K562 (cell line): ENCODE results near the gene RNF113A. TPM values are rescaled to one million over a fixed set of nuclear protein-coding genes. Genes with fewer than 3 reads are reported as not detected.
A peak's percentile ranks its signal among the peaks of the same experiment; 100 is the strongest.

ENCODE experiments used
- C11orf30 ChIP-seq: fragments of 450-650 bp; IDR thresholded peaks from 2 replicates; pipeline ENCODE4 v1.6.1; 2016; ENCODE audit warnings: low read depth, mild to moderate bottlenecking
- CCNT2 ChIP-seq: IDR thresholded peaks from 2 replicates; pipeline ENCODE4 v1.6.1; 2011; ENCODE audit warnings: borderline replicate concordance, low read depth, mild to moderate bottlenecking, moderate library complexity, mixed read lengths, low read length; ENCODE audit not compliant: insufficient read length; ENCODE audit errors: extremely low read depth
- E2F4 ChIP-seq: sonication (generic); formaldehyde crosslinking; IDR thresholded peaks from 2 replicates; pipeline ENCODE4 v1.8.0; 2022; ENCODE audit warnings: mild to moderate bottlenecking, low read depth, missing genetic modification reagents
- FOXP1 ChIP-seq: sonication (generic); formaldehyde crosslinking; IDR thresholded peaks from 2 replicates; pipeline ENCODE4 v1.8.0; 2022; ENCODE audit warnings: mild to moderate bottlenecking, missing genetic modification reagents
- GABPB2 ChIP-seq: fragments of 250-450 bp; sonication (Bioruptor Pico); conservative IDR thresholded peaks from 2 replicates; pipeline ENCODE4 v1.5.1; 2021; ENCODE audit warnings: mild to moderate bottlenecking
- HIVEP1 ChIP-seq: fragments of 250-450 bp; sonication (Bioruptor Pico); IDR thresholded peaks from 2 replicates; pipeline ENCODE4 v1.4.0; 2020; ENCODE audit warnings: mild to moderate bottlenecking
- JUNB ChIP-seq: fragments of 450-650 bp; formaldehyde crosslinking; conservative IDR thresholded peaks from 2 replicates; pipeline ENCODE4 v1.4.0; 2020; ENCODE audit warnings: mild to moderate bottlenecking
- MAZ ChIP-seq, 2 experiments: fragments of 450-650 bp in 1 of 2; sonication (generic) in 1 of 2; formaldehyde crosslinking; IDR thresholded peaks in 1 of 2; conservative IDR thresholded peaks in 1 of 2; 2 replicates each; pipeline versions ENCODE4 v1.4.0 to v1.5.0; 2020; ENCODE audit warnings: mild to moderate bottlenecking in 1 of 2, missing genetic modification reagents in 1 of 2
- MCM3 ChIP-seq: fragments of 450-650 bp; IDR thresholded peaks from 2 replicates; pipeline ENCODE4 v1.6.1; 2016
- MTA3 ChIP-seq: fragments of 450-650 bp; formaldehyde crosslinking; IDR thresholded peaks from 2 replicates; pipeline ENCODE4 v1.6.1; 2017; ENCODE audit warnings: mild to moderate bottlenecking, borderline replicate concordance
- PCBP1 ChIP-seq: fragments of 200-400 bp; formaldehyde crosslinking; IDR thresholded peaks from 2 replicates; pipeline ENCODE4 v1.6.1; 2018; ENCODE audit warnings: mild to moderate bottlenecking, low read depth, low read length; ENCODE audit not compliant: poor library complexity, severe bottlenecking
- PHF21A ChIP-seq: fragments of 450-650 bp; IDR thresholded peaks from 2 replicates; pipeline ENCODE4 v1.6.1; 2017; ENCODE audit warnings: low read depth, borderline replicate concordance
- SMARCB1 ChIP-seq: IDR thresholded peaks from 2 replicates; pipeline ENCODE4 v1.6.1; 2011; ENCODE audit warnings: improper control_type of control experiment, low read depth; ENCODE audit not compliant: insufficient read length
- STAT6 ChIP-seq: sonication (generic); formaldehyde crosslinking; IDR thresholded peaks from 2 replicates; pipeline ENCODE4 v1.8.1; 2023; ENCODE audit warnings: mild to moderate bottlenecking, missing genetic modification reagents
- ZFP36 ChIP-seq: fragments of 150-350 bp; IDR thresholded peaks from 2 replicates; pipeline ENCODE4 v1.6.1; 2018; ENCODE audit warnings: low read length, low read depth; ENCODE audit not compliant: partially characterized antibody
- ZNF24 ChIP-seq: fragments of 450-650 bp; IDR thresholded peaks from 2 replicates; pipeline ENCODE4 v1.6.1; 2016
- ZNF584 ChIP-seq: fragments of 200-800 bp; sonication (Bioruptor generic); IDR thresholded peaks from 2 replicates; pipeline ENCODE4 v1.6.1; 2016; ENCODE audit warnings: low read depth, mild to moderate bottlenecking, missing genetic modification characterization, missing compliant biosample characterization
- ZNF699 ChIP-seq: fragments of 250-450 bp; sonication (Bioruptor Pico); IDR thresholded peaks from 2 replicates; pipeline ENCODE4 v1.8.0; 2021; ENCODE audit warnings: mild to moderate bottlenecking, moderate library complexity; ENCODE audit not compliant: insufficient replicate concordance
- polyA plus RNA-seq, 8 experiments: library from polyadenylated mRNA; depleted of rRNA in 4 of 8; stranded (reverse) in 5 of 8; unstranded in 3 of 8; fragments of >200 nt; fragmentation: Nextera tagmentation in 2 of 8; fragmentation: Illumina TruSeq in 1 of 8; extraction: Ambion mirVana in 2 of 8; extraction: Trizol in 1 of 8; gene quantifications; 2 replicates each; pipeline versions ENCODE4 v1.2.1 to v1.2.3, GENCODE V29; 2011 to 2014; ENCODE audit warnings: inconsistent platforms in 1 of 8, missing spikeins in 1 of 8
- total RNA-seq, 7 experiments: library from RNA; depleted of rRNA in 6 of 7; stranded (reverse); fragments of >200 nt in 6 of 7; fragmentation: Illumina TruSeq in 2 of 7; extraction: Trizol in 2 of 7; gene quantifications; 2 replicates each; pipeline versions ENCODE4 v1.2.1 to v1.2.3, GENCODE V29; 2011 to 2021; ENCODE audit warnings: low replicate concordance in 1 of 7
- TF ChIP-seq, protein P1 (sequence below): fragments of 450-650 bp; IDR thresholded peaks from 2 replicates; pipeline ENCODE4 v1.6.1; 2017; ENCODE audit warnings: antibody characterized with exemption, mild to moderate bottlenecking

The RNF113A gene
- total and polyA plus RNA-seq, 9 of the 15 experiments (the other 6 are each of a cell fraction or from before 2014, with no cell fraction given): 21.2 to 38.4 (median 28.1) TPM

DNA sequence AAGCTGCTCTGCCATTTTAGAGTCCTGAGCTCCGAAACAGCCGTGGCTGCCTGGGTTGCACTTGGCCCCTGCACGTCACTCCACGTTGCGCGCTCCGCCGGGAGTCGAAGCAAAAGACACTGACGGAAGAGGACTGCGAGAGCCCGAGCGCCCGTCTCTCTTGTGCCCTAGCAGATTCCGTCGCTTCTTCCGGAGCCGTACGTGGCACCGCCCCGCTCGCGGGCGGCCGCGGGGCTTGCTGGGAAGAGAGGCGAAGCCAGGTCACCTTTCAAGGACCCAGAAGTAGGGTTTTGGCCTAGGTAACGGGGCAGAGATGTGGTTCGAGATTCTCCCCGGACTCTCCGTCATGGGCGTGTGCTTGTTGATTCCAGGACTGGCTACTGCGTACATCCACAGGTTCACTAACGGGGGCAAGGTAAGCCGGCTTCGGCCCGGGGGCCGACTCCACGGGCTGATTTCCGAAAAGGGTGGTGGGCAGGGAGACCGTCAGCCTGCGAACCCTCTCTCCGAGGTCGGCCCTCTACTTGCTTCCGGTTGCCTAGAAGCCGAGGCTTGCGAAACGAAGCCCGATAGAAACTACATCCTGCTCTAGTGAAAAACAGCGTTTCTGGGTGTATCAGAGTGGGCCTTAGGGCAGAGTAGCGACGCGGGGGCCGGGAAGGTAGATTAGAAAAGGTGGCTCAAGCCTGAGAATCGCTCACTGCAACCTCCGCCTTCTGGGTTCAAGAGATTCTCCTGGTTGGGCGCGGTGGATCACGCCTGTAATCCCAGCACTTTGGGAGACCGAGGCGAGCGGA lies at the start of gene RNF113A, which contains the start of gene NDUFA1 (continued):
- TF ChIP-seq ZNF584 (CRISPR knock-in tag) (0 out of 2 replicates have a peak, but pooled peaks have one; percentile 26), SMARCB1 (no peak), CCNT2 (peak; percentile 43), JUNB (CRISPR knock-in tag) (no peak), MTA3 (peak; percentile 97), ZNF24 (0 out of 2 replicates have a peak, but pooled peaks have one; percentile 44), MAZ (CRISPR knock-in tag; conservative IDR thresholded peaks at IDR 0.05 in 1 of 2, IDR thresholded peaks at IDR 0.05 in 1 of 2) (0 out of 4 replicates have a peak, but pooled peaks of 1 of the 2 experiments have one; percentile 49), PCBP1 (no peak), ZFP36 (no peak), PHF21A (no peak), STAT6 (CRISPR knock-in tag) (no peak), E2F4 (CRISPR knock-in tag) (no peak), MCM3 (no peak), ZNF699 (CRISPR knock-in tag) (no peak), FOXP1 (CRISPR knock-in tag) (peak; percentile 60; the same call in 1 of the 2 replicates), GABPB2 (CRISPR knock-in tag) (no peak), HIVEP1 (CRISPR knock-in tag) (no peak), C11orf30 (no peak)
- TF ChIP-seq, protein P1, sequence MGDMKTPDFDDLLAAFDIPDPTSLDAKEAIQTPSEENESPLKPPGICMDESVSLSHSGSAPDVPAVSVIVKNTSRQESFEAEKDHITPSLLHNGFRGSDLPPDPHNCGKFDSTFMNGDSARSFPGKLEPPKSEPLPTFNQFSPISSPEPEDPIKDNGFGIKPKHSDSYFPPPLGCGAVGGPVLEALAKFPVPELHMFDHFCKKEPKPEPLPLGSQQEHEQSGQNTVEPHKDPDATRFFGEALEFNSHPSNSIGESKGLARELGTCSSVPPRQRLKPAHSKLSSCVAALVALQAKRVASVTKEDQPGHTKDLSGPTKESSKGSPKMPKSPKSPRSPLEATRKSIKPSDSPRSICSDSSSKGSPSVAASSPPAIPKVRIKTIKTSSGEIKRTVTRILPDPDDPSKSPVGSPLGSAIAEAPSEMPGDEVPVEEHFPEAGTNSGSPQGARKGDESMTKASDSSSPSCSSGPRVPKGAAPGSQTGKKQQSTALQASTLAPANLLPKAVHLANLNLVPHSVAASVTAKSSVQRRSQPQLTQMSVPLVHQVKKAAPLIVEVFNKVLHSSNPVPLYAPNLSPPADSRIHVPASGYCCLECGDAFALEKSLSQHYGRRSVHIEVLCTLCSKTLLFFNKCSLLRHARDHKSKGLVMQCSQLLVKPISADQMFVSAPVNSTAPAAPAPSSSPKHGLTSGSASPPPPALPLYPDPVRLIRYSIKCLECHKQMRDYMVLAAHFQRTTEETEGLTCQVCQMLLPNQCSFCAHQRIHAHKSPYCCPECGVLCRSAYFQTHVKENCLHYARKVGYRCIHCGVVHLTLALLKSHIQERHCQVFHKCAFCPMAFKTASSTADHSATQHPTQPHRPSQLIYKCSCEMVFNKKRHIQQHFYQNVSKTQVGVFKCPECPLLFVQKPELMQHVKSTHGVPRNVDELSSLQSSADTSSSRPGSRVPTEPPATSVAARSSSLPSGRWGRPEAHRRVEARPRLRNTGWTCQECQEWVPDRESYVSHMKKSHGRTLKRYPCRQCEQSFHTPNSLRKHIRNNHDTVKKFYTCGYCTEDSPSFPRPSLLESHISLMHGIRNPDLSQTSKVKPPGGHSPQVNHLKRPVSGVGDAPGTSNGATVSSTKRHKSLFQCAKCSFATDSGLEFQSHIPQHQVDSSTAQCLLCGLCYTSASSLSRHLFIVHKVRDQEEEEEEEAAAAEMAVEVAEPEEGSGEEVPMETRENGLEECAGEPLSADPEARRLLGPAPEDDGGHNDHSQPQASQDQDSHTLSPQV: 0 out of 2 replicates have a peak, but pooled peaks have one; percentile 22
